HG02885 (cell line): ENCODE data around the gene RASAL1.

Source experiments
- ATAC-seq: cut with Tn5 transposase; IDR thresholded peaks from one replicate; pipeline ENCODE4 v1.9.1; 2021; ENCODE audit warnings: mild to moderate bottlenecking; ENCODE audit not compliant: unreplicated experiment, poor library complexity

RASAL1 gene

GRCh38 chr12:113162102-113163029 is 26.8 kb upstream of the RASAL1 start:
- no peak for ATAC-seq

- ATAC-seq, result no peak
Observed at GRCh38 chr12:113161415-113162016, 26.0 kb upstream of the RASAL1 start.

- no peak for ATAC-seq
Observed at GRCh38 chr12:113159937-113160336, 24.4 kb upstream of the RASAL1 start.

GRCh38 chr12:113158439-113159203 is 23.1 kb upstream of the RASAL1 start:
- ATAC-seq, result no peak

- no peak for ATAC-seq
Observed at GRCh38 chr12:113157218-113157859, 21.8 kb upstream of the RASAL1 start.

GRCh38 chr12:113155646-113156045 is 20.1 kb upstream of the RASAL1 start:
- ATAC-seq, result no peak

GRCh38 chr12:113155060-113155459 is 19.5 kb upstream of the RASAL1 start:
- no peak for ATAC-seq

- ATAC-seq, result no peak
Observed at GRCh38 chr12:113154351-113154973, 18.9 kb upstream of the RASAL1 start.

GRCh38 chr12:113152835-113153814 is 17.6 kb upstream of the RASAL1 start:
- peak; percentile 57 for ATAC-seq

GRCh38 chr12:113152196-113152834 is 16.8 kb upstream of the RASAL1 start:
- ATAC-seq, result no peak

- no peak for ATAC-seq
Observed at GRCh38 chr12:113151655-113152054, 16.1 kb upstream of the RASAL1 start.

GRCh38 chr12:113149361-113150150 is 14.0 kb upstream of the RASAL1 start, which contains the start of gene CFAP73:
Gene CFAP73 (plus strand): TSS chr12:113149724. CDS start chr12:113149858, 134 bp downstream.
- no peak for ATAC-seq

- no peak for ATAC-seq
Observed at GRCh38 chr12:113146999-113147398, 11.4 kb upstream of the RASAL1 start.

- ATAC-seq, result no peak
Observed at GRCh38 chr12:113145720-113146551, 10.4 kb upstream of the RASAL1 start.

- ATAC-seq, result no peak
Observed at GRCh38 chr12:113144806-113145205, 9.2 kb upstream of the RASAL1 start.

GRCh38 chr12:113143959-113144358 is 8.4 kb upstream of the RASAL1 start:
- ATAC-seq, result no peak

- no peak for ATAC-seq
Observed at GRCh38 chr12:113142886-113143332, 7.3 kb upstream of the RASAL1 start.
